HEK293T (cell line): ENCODE data around the gene RAB30.

ENCODE experiments used
- CTCF ChIA-PET: fragments of 350-600 bp; formaldehyde crosslinking; extraction: SDS; loops from one replicate; lab custom pipeline; 2021; ENCODE audit warnings: antibody characterized with exemption, inconsistent platforms; lab: Yijun Ruan, JAX
- POLR2A ChIA-PET: fragments of 350-600 bp; formaldehyde crosslinking; extraction: SDS; loops from one replicate; lab custom pipeline; 2020; ENCODE audit warnings: antibody characterized with exemption, inconsistent platforms; lab: Yijun Ruan, JAX
- DNase-seq: peaks from one replicate; pipeline ENCODE4 v3.0.0; 2012; ENCODE audit warnings: mixed read lengths; ENCODE audit errors: extremely low spot score
- ARNT ChIP-seq: fragments of 450-650 bp; IDR thresholded peaks from 2 replicates; pipeline ENCODE4 v1.6.1; 2017; ENCODE audit warnings: mild to moderate bottlenecking
- BHLHE40 ChIP-seq: fragments of 450-650 bp; IDR thresholded peaks from 2 replicates; pipeline ENCODE4 v1.6.1; 2016; ENCODE audit warnings: mild to moderate bottlenecking, moderate library complexity, borderline replicate concordance
- CTBP1 ChIP-seq: fragments of 450-650 bp; IDR thresholded peaks from 2 replicates; pipeline ENCODE4 v1.6.1; 2016; ENCODE audit warnings: borderline replicate concordance
- ELF4 ChIP-seq: fragments of 450-650 bp; IDR thresholded peaks from 2 replicates; pipeline ENCODE4 v1.6.1; 2017; ENCODE audit warnings: antibody characterized with exemption
- FOXA1 ChIP-seq: fragments of 450-650 bp; IDR thresholded peaks from 2 replicates; pipeline ENCODE4 v1.6.1; 2016; ENCODE audit warnings: mild to moderate bottlenecking
- FOXK2 ChIP-seq: fragments of 450-650 bp; IDR thresholded peaks from 2 replicates; pipeline ENCODE4 v1.6.1; 2016; ENCODE audit warnings: mild to moderate bottlenecking
- FOXM1 ChIP-seq: fragments of 450-650 bp; IDR thresholded peaks from 2 replicates; pipeline ENCODE4 v1.6.1; 2017; ENCODE audit warnings: mild to moderate bottlenecking, borderline replicate concordance
- HDGF ChIP-seq: fragments of 450-650 bp; IDR thresholded peaks from 2 replicates; pipeline ENCODE4 v1.6.1; 2017; ENCODE audit warnings: antibody characterized with exemption, borderline replicate concordance
- L3MBTL2 ChIP-seq: fragments of 450-650 bp; conservative IDR thresholded peaks from 2 replicates; pipeline ENCODE4 v1.6.1; 2016; ENCODE audit warnings: mild to moderate bottlenecking
- LEF1 ChIP-seq: fragments of 450-650 bp; IDR thresholded peaks from 2 replicates; pipeline ENCODE4 v1.6.1; 2017; ENCODE audit warnings: mild to moderate bottlenecking, borderline replicate concordance
- NFRKB ChIP-seq: fragments of 450-650 bp; IDR thresholded peaks from 2 replicates; pipeline ENCODE4 v1.6.1; 2016; ENCODE audit warnings: mild to moderate bottlenecking, moderate library complexity
- SP1 ChIP-seq: fragments of 450-650 bp; IDR thresholded peaks from 2 replicates; pipeline ENCODE4 v1.6.1; 2017
- SUZ12 ChIP-seq: fragments of 450-650 bp; IDR thresholded peaks from 2 replicates; pipeline ENCODE4 v1.6.1; 2016; ENCODE audit warnings: mild to moderate bottlenecking
- TARDBP ChIP-seq: fragments of 450-650 bp; IDR thresholded peaks from 2 replicates; pipeline ENCODE4 v1.6.1; 2016
- ZNF384 ChIP-seq: fragments of 450-650 bp; IDR thresholded peaks from 2 replicates; pipeline ENCODE4 v1.6.1; 2016
- TF ChIP-seq, protein P1 (sequence below): fragments of 450-650 bp; IDR thresholded peaks from 2 replicates; pipeline ENCODE4 v1.6.1; 2016

RAB30 gene

DNA sequence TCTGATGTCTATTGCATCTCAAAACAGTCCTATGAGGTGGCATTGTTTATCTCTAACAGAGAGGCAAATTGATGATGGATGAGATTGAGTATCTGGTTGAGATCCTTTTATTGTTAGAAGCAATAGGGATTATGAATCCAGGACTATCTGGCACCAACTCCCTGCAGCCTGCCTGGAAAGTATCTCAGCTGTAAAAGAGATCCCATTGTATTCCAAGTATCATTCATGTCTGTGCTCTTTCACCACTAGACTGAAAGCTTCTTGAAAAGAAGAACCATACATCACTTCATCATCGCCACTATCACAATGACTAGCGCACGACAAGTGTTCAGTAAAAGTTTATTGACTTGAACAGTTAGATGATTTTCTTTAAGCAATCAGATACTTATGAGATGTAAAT, 43.3 kb upstream of the RAB30 start:
- TF ChIP-seq NFRKB (no peak), LEF1 (no peak), ZNF384 (no peak), ELF4 (no peak), FOXK2 (no peak), SP1 (no peak), FOXM1 (no peak), SUZ12 (no peak), L3MBTL2 (no peak), TARDBP (no peak), BHLHE40 (no peak), HDGF (no peak), CTBP1 (no peak)
- TF ChIP-seq, protein P1, sequence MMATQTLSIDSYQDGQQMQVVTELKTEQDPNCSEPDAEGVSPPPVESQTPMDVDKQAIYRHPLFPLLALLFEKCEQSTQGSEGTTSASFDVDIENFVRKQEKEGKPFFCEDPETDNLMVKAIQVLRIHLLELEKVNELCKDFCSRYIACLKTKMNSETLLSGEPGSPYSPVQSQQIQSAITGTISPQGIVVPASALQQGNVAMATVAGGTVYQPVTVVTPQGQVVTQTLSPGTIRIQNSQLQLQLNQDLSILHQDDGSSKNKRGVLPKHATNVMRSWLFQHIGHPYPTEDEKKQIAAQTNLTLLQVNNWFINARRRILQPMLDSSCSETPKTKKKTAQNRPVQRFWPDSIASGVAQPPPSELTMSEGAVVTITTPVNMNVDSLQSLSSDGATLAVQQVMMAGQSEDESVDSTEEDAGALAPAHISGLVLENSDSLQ = no peak
- ChIA-PET CTCF (no interaction called here), POLR2A (interaction anchor here (1.1 kb wide), 1 partner anchor 41 kb away, joined by 7 read pairs; the partner anchor contains the start of gene PCF11)
- no peak for DNase-seq

DNA sequence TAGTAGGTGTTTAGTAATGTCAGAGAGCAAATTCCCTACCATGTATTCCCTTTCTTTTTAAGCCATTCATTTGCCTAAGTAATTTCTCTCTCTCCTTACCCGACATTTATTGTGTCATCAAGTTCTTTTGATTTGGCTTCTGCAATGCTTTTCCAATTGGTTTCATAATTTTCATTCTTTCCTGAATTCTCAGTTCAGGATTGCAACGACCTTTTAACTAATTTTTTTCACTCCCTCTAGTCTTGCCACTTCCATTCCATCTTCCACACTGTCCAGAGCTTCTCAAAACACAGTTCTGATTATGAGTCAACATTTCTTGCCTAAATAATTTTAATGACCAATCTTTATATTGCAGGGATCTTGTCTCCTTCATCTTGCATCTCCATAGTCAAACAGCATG, 41.2 kb upstream of the RAB30 start:
- CTCF ChIA-PET = no interaction called here
- TF ChIP-seq LEF1 (no peak), SUZ12 (no peak), ARNT (no peak), SP1 (no peak), TARDBP (no peak), FOXK2 (no peak), CTBP1 (no peak), NFRKB (no peak), L3MBTL2 (no peak), FOXA1 (no peak), BHLHE40 (no peak), ELF4 (no peak), FOXM1 (no peak)
- TF ChIP-seq, protein P1 = no peak
- POLR2A ChIA-PET = no interaction called here
- no peak for DNase-seq

DNA sequence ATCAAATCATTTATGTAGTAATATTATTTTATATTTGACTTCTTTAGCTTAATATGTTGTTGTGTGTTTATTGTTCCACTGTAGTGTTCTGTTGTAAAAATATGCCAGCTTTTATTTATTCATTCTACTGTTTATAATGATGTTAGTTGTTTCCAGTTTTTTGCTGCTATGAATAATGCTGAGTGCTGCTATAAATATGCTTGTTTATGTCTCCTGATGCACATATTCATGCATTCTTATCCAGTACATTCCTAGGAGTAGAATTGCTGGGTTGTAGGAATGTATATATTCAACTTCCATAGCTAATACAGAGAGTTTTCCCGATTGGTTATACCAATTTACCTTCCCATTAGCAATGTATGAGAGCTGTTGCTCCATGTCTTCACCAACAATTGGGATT, 33.5 kb upstream of the RAB30 start:
- ChIA-PET POLR2A (no interaction called here), CTCF (no interaction called here)
- DNase-seq = no peak
- TF ChIP-seq SUZ12 (no peak), CTBP1 (no peak), FOXM1 (no peak), ZNF384 (no peak), SP1 (no peak), L3MBTL2 (no peak), BHLHE40 (no peak), ELF4 (no peak), FOXK2 (no peak), LEF1 (no peak), NFRKB (no peak), FOXA1 (no peak), ARNT (no peak), HDGF (no peak), TARDBP (no peak)
- TF ChIP-seq, protein P1 = no peak

DNA sequence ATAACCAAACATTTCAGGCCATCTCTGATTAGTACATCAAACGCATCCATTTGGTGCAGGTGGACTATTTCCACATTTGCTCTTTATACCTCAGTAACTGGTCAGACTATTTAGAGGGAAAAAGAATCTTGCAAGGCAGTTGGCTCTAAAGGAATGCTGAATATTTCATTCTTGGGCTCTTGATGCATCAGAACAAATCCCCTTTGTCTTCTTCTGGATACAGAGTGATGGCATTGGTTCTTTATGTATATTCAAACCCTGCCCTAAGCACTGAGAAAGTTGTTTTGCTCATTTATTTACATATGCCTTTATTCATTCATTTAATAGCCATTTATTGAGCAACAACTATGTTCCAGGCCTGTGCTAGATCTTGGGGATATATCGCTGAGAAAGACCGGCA, 31.1 kb upstream of the RAB30 start:
- no peak for DNase-seq
- TF ChIP-seq ARNT (no peak), HDGF (no peak), TARDBP (no peak), CTBP1 (no peak), NFRKB (no peak), SUZ12 (no peak), BHLHE40 (no peak), SP1 (no peak), FOXM1 (no peak)
- TF ChIP-seq, protein P1 = no peak
- CTCF ChIA-PET = no interaction called here
- POLR2A ChIA-PET = no interaction called here

DNA sequence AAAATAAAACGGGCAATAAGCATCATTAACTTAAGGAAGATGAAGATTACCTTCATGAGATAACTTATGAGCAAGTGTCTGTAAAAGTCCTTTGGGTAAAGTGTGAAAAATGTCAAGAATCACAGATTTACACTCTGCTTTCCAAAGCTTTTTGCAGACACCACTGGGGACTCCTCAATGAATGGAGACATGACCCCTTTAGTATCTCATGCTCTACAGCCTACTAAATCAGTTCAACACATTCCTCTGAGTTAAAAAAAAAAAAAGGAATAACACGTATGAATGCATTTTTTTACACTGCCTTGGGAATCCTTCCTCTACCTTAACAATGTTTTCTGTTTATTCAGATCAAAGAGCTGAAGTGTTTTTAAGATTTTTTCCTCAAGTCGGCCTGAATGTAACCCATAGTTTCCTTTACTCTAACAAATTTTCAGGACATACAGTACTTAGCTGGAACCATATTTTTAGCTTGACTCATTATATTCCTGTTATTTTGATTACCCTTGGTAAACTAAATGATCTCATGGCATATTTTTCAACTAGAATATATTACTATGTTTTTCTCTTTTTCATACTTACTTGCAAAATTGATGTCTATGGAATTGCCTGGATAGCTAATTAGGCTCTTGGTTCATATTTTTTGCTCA, 25.9 kb upstream of the RAB30 start:
- TF ChIP-seq FOXK2 (no peak), FOXM1 (no peak), ARNT (no peak), HDGF (no peak), BHLHE40 (no peak), LEF1 (no peak), L3MBTL2 (no peak), SP1 (no peak), CTBP1 (no peak), FOXA1 (no peak), TARDBP (no peak), ZNF384 (no peak), NFRKB (no peak), SUZ12 (no peak), ELF4 (no peak)
- TF ChIP-seq, protein P1 = no peak
- DNase-seq = no peak
- ChIA-PET POLR2A (no interaction called here), CTCF (no interaction called here)
